GM12878 (cell line): ENCODE data around the gene SRRM5. TPM values are rescaled to one million over a fixed set of nuclear protein-coding genes. Genes with fewer than 3 reads are reported as not detected.

Experiments used
- CBX5 ChIP-seq: sonication (generic); IDR thresholded peaks from 2 replicates; pipeline ENCODE4 v1.6.1; 2016; ENCODE audit warnings: low read depth, moderate library complexity, mild to moderate bottlenecking, inconsistent platforms
- CHD1 ChIP-seq: IDR thresholded peaks from 2 replicates; pipeline ENCODE4 v1.6.1; 2012; ENCODE audit warnings: low read depth, low read length, improper control_type of control experiment
- EED ChIP-seq: sonication (generic); IDR thresholded peaks from 2 replicates; pipeline ENCODE4 v1.6.1; 2016; ENCODE audit warnings: antibody characterized with exemption, low read depth
- FOXM1 ChIP-seq: IDR thresholded peaks from 2 replicates; pipeline ENCODE4 v1.6.1; 2012; ENCODE audit warnings: low read depth, mild to moderate bottlenecking, inconsistent platforms, low read length, moderate library complexity
- HDAC6 ChIP-seq: fragments of 200-600 bp; sonication (generic); IDR thresholded peaks from one replicate; pipeline ENCODE4 v1.8.0; 2017; ENCODE audit warnings: antibody characterized with exemption; ENCODE audit not compliant: unreplicated experiment
- IRF3 ChIP-seq: fragments of 450-650 bp; IDR thresholded peaks from 2 replicates; pipeline ENCODE4 v1.6.1; 2014; ENCODE audit warnings: mild to moderate bottlenecking
- JUND ChIP-seq: IDR thresholded peaks from 2 replicates; pipeline ENCODE4 v1.6.1; 2012; ENCODE audit warnings: low read depth, mild to moderate bottlenecking, low read length, improper control_type of control experiment, moderate library complexity
- PKNOX1 ChIP-seq: fragments of 450-650 bp; IDR thresholded peaks from 2 replicates; pipeline ENCODE4 v1.6.1; 2016; ENCODE audit warnings: mild to moderate bottlenecking
- RUNX3 ChIP-seq: IDR thresholded peaks from 2 replicates; pipeline ENCODE4 v1.6.1; 2012; ENCODE audit warnings: low read length, inconsistent platforms
- SMARCA5 ChIP-seq: fragments of 450-650 bp; IDR thresholded peaks from 2 replicates; pipeline ENCODE4 v1.6.1; 2017; ENCODE audit warnings: mild to moderate bottlenecking
- SP1 ChIP-seq: IDR thresholded peaks from one replicate; pipeline ENCODE4 v1.6.1; 2011; ENCODE audit warnings: low read depth, low read length
- ZBED1 ChIP-seq: IDR thresholded peaks from 2 replicates; pipeline ENCODE4 v1.6.1; 2016; ENCODE audit warnings: borderline replicate concordance
- ZBTB40 ChIP-seq: fragments of 450-650 bp; IDR thresholded peaks from 2 replicates; pipeline ENCODE4 v1.6.1; 2016; ENCODE audit warnings: mild to moderate bottlenecking, moderate library complexity, borderline replicate concordance
- polyA plus RNA-seq, 11 experiments: library from polyadenylated mRNA; depleted of rRNA in 4 of 11; unstranded in 6 of 11; stranded (reverse) in 5 of 11; fragments of >200 nt; fragmentation: Nextera tagmentation in 4 of 11; fragmentation: Illumina TruSeq in 1 of 11; extraction: Ambion mirVana in 4 of 11; extraction: Trizol in 1 of 11; gene quantifications; 1 replicate in 1 of 11; 2 replicates in 10 of 11; pipeline versions ENCODE4 v1.2.1 to v1.2.3, GENCODE V29; 2011 to 2016; ENCODE audit warnings: inconsistent platforms in 2 of 11, missing spikeins in 2 of 11, low read depth in 1 of 11
- total RNA-seq, 4 experiments: library from RNA; depleted of rRNA in 3 of 4; stranded (reverse); fragments of >200 nt in 3 of 4; fragmentation: Illumina TruSeq in 1 of 4; extraction: Trizol in 1 of 4; gene quantifications; 2 replicates each; pipeline versions ENCODE4 v1.2.1 to v1.2.3, GENCODE V29; 2013 to 2021
- TF ChIP-seq, protein P1 (sequence below): fragments of 450-650 bp; conservative IDR thresholded peaks from 2 replicates; pipeline ENCODE4 v1.6.1; 2017; ENCODE audit warnings: mild to moderate bottlenecking, moderate library complexity
- TF ChIP-seq, protein P2 (sequence below): IDR thresholded peaks from 2 replicates; pipeline ENCODE4 v1.6.1; 2011; ENCODE audit warnings: low read depth, low read length, improper control_type of control experiment, borderline replicate concordance
- TF ChIP-seq, protein P3 (sequence below): IDR thresholded peaks from 2 replicates; pipeline ENCODE4 v1.6.1; 2011; ENCODE audit warnings: mild to moderate bottlenecking, low read depth, low read length, moderate library complexity; ENCODE audit not compliant: insufficient replicate concordance

The SRRM5 gene
- total and polyA plus RNA-seq, 10 of the 15 experiments (the other 5 are each of a cell fraction or from before 2014, with no cell fraction given): 0.06 to 0.38 (median 0.24) TPM; not detected in 2

- TF ChIP-seq ZBTB40 (no peak), SP1 (no peak), JUND (no peak), ZBED1 (no peak), RUNX3 (no peak), CBX5 (no peak), CHD1 (no peak), IRF3 (no peak), FOXM1 (no peak), SMARCA5 (peak; percentile 93), PKNOX1 (no peak), HDAC6 (no peak), EED (no peak)
- TF ChIP-seq, protein P1, sequence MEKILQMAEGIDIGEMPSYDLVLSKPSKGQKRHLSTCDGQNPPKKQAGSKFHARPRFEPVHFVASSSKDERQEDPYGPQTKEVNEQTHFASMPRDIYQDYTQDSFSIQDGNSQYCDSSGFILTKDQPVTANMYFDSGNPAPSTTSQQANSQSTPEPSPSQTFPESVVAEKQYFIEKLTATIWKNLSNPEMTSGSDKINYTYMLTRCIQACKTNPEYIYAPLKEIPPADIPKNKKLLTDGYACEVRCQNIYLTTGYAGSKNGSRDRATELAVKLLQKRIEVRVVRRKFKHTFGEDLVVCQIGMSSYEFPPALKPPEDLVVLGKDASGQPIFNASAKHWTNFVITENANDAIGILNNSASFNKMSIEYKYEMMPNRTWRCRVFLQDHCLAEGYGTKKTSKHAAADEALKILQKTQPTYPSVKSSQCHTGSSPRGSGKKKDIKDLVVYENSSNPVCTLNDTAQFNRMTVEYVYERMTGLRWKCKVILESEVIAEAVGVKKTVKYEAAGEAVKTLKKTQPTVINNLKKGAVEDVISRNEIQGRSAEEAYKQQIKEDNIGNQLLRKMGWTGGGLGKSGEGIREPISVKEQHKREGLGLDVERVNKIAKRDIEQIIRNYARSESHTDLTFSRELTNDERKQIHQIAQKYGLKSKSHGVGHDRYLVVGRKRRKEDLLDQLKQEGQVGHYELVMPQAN: peak; percentile 78
- TF ChIP-seq, protein P2, sequence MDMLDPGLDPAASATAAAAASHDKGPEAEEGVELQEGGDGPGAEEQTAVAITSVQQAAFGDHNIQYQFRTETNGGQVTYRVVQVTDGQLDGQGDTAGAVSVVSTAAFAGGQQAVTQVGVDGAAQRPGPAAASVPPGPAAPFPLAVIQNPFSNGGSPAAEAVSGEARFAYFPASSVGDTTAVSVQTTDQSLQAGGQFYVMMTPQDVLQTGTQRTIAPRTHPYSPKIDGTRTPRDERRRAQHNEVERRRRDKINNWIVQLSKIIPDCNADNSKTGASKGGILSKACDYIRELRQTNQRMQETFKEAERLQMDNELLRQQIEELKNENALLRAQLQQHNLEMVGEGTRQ: no peak
- TF ChIP-seq, protein P3, sequence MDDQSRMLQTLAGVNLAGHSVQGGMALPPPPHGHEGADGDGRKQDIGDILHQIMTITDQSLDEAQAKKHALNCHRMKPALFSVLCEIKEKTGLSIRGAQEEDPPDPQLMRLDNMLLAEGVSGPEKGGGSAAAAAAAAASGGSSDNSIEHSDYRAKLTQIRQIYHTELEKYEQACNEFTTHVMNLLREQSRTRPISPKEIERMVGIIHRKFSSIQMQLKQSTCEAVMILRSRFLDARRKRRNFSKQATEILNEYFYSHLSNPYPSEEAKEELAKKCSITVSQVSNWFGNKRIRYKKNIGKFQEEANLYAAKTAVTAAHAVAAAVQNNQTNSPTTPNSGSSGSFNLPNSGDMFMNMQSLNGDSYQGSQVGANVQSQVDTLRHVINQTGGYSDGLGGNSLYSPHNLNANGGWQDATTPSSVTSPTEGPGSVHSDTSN: no peak
Observed at GRCh38 chr19:43594710-43595604, 16.9 kb upstream of the SRRM5 start (continued).
